ENCODE results near the gene P2RY2.
"Not testable (repeated sequence)": the region's sequence is repeated elsewhere in the genome, so short reads cannot be mapped to it uniquely, and the experiment has no call there.

P2RY2 gene

GRCh38 chr11:73228268-73229134 lies 10.4 kb downstream of the P2RY2 start:
- no peak for DNase-seq (ENCODE audit: low read depth)

GRCh38 chr11:73229321-73229895 lies 11.3 kb downstream of the P2RY2 start:
- DNase-seq (ENCODE audit: low read depth), result no peak

DNA sequence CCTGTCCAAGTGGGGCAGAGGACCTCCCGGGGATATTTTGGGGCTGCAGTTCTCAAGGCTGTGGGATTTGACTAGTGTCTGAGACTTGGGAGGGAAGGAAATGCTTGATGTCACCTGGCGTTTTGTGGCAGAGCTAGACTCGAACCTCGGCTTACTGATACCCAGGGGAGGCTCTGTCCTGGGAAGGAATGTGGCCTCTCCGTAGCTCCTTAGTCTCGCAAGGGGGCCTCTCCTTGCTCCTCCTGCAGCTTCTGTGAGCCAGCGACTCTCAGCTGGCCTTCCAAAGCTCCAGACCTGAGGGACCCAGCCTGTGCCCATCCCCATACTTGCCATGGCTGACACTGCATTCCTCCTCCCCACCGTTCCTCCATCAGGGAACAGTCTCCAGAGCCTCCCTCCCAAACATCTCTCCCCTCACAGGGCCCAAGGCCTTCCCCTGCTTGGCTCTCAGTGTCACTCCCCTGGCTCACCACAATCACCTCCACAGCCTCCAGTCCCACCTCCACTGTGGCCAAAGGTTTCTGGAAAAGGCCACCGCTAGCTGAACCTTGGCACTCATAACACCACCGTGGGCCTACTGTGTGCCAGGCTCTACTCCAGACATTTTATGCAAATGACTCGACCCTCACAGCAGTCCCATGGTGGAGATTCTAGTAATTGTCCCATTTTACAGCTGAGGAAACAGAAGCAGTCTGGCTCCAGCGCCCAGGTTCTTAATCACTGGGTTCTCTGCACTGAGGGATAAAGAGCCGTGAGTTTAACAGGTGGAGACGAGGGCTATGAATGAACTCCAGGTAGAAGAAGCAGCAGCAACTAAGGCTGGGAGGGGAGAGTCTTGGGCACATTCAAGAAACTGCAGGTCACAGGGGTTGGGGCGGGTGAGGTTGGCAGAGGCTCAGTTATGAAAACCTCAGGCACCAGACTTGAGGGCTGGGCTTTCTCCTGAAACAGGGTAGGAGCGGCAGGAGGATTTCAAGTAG lies 12.1 kb downstream of the P2RY2 start:
- no peak for DNase-seq (ENCODE audit: low read depth)

GRCh38 chr11:73230931-73231330 lies 12.8 kb downstream of the P2RY2 start:
- DNase-seq (ENCODE audit: low read depth), result no peak

GRCh38 chr11:73232487-73232886 lies 14.4 kb downstream of the P2RY2 start:
- DNase-seq (ENCODE audit: low read depth), result not testable (repeated sequence)

DNA sequence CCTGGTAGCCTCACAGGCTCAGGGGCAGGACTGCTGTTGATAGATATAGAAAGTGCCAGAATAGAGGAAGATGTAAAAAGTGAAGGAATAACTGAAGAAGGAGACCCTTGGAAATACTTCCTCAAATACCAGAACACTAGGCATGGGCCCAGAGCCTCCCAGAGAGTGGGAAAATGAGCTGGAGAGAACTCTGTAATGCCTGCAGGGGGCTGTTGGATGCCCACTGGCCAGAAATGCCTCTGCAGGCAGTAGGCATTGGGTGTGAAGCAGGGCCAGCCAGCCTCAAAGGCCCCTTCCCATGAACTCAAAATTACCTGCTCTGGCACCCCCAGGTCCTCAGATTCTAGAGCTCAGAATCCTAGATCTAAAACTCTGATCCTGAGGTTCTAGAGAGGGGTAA lies 15.1 kb downstream of the P2RY2 start:
- no peak for DNase-seq (ENCODE audit: low read depth)

- no peak for DNase-seq (ENCODE audit: low read depth)
These were observed 15.8 kb downstream of the P2RY2 start for GRCh38 chr11:73233692-73234470.

- DNase-seq (ENCODE audit: low read depth), result no peak
These were observed 16.5 kb downstream of the P2RY2 start for GRCh38 chr11:73234471-73235181.

DNA sequence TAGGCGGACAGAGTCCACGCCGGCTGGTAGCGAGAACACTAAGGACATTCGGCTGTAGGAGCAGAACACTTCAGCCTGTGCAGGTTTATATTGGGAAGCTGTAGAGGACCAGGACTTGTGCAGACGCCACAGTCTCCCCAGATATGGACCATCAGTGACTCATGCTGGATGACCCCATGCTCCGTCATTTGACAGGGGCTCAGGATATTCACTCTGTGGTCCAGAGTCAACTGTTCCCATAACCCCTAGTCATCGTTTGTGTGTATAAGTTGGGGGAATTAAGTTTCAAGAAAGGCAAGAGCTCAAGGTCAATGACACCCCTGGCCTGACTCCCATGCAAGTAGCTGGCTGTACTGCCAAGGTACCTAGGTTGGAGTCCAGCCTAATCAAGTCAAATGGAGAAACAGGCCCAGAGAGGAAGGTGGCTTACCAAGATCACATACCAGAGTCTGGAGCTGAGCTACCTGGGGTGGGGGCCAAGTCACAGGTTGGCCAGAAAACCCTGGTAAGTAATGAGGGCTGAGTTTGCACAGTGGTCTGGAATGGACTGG lies 17.2 kb downstream of the P2RY2 start:
- DNase-seq (ENCODE audit: low read depth), result no peak

GRCh38 chr11:73236205-73236765 lies 18.2 kb downstream of the P2RY2 start:
- no peak for DNase-seq (ENCODE audit: low read depth)

DNA sequence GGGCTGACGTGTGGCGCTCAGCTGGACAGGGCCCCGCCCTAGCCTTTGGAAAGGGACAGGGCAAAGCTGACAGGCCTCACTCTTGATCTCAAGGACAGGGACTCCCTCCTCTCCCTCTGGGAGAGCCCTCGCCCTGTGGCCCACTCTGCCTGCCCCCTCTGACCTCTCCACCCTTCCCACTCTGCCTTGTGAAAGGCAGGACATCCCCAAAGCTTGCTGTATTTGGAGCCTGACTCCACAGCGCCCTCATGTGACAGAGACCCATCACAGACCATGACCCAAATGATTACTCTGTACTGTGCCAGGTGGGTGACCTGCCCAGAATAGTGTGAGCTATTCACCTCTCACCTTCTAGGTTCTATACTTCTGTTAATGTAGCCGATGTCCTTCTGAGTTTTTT lies 18.8 kb downstream of the P2RY2 start:
- no peak for DNase-seq (ENCODE audit: low read depth)

DNA sequence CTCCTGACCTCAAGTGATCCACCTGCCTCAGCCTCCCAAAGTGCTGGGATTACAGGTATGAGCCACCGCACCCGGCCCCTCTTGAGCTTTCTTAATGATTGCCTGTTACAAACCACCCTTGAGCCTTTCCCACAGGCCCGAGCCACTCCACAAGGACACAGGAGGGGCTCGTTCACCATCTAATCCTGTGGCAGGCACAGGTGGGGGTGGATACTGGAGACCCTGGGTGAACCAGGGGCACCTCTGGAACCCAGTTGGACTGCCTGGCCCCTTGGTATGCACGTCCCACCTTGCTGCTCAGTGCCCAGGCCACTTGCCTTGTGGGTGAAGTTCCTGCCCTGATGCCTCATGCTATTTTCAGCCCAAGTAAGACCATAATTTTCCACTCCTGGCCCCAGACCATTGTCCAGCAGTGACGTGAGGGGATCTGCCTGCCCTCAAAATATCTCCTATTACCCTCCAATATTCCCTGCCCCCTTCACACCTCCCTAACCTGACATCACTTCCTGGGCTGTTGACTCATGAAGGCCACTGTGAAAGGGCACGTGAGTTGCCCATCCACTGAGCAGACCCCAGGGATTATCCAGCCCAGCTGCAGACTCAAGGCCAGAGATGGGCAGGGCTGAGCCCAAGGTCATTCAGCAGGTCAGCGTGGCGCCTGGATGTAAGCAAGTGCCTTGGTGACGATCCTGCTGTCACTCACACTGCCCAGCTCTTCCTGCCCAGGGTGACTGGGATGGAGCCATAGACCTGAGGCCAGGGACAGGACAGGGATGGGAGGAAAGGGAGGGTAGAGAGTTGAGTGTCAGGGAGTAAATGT lies 19.6 kb downstream of the P2RY2 start:
- no peak for DNase-seq (ENCODE audit: low read depth)

- no peak for DNase-seq (ENCODE audit: low read depth)
These were observed 21.0 kb downstream of the P2RY2 start for GRCh38 chr11:73239111-73239521.

DNA sequence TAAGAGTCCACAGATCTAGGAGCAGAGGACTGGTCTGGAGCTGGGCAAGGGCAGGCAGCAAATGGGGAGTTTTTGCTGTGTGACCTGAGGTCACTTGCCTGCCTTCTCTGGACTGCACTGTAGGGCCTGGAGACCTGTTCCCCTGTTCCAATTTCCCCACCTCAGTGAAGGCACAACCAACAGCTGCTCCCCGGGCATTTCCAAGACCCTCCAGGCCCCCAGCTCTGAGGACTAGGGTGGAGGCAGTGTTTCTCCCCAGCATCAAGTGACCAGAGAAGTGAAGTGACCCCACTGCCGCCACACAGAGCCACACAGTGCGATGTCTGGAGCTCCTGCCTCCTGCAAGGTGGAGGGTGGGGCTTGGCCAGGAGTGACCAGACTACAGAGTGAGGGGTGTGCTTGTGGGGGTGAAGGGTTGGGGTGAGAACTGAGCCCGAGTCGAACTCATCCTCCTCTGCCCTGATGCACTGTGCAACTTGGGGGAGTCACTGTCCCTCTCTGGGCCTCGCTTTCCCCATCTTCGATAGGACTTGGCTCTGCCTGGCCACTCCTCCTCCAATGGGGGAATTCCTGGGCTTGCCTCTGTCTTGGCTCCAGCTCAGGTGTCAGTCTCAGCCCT lies 21.6 kb downstream of the P2RY2 start:
- no peak for DNase-seq (ENCODE audit: low read depth)

GRCh38 chr11:73240190-73240781 lies 22.2 kb downstream of the P2RY2 start:
- no peak for DNase-seq (ENCODE audit: low read depth)

- no peak for DNase-seq (ENCODE audit: low read depth)
These were observed 23.2 kb downstream of the P2RY2 start for GRCh38 chr11:73241300-73241699.

- DNase-seq (ENCODE audit: low read depth), result peak; percentile 34
These were observed 24.4 kb downstream of the P2RY2 start for GRCh38 chr11:73242251-73243092.

- DNase-seq (ENCODE audit: low read depth), result no peak
These were observed 25.0 kb downstream of the P2RY2 start for GRCh38 chr11:73243093-73243485.

Data from T follicular helper cell (primary cell).